Endothelial cell of umbilical vein (primary cell): ENCODE results near the gene UBE2I. TPM values are rescaled to one million over a fixed set of nuclear protein-coding genes. Genes with fewer than 3 reads are reported as not detected.

ENCODE experiments used
- BruUV-seq: library from RNA; stranded (reverse); fragments of 400-500 nt; replicated peaks from 2 replicates; lab custom pipeline; 2021; lab: Mats Ljungman, UMichigan
- CTCF ChIA-PET: fragments of 300-600, 350-600 bp; sonication (Branson Sonifier 250); formaldehyde crosslinking; loops from one replicate; lab custom pipeline; 2021; ENCODE audit warnings: antibody characterized with exemption, inconsistent platforms; lab: Charles Lee
- POLR2A ChIA-PET: fragments of 300-600, 350-600 bp; sonication (Branson Sonifier 250); formaldehyde crosslinking; loops from one replicate; lab custom pipeline; 2021; ENCODE audit warnings: antibody characterized with exemption, inconsistent platforms; lab: Charles Lee
- DNase-seq: peaks from one replicate; pipeline ENCODE4 v3.0.0-alpha.2; 2011; ENCODE audit warnings: low read depth, low spot score
- FAIRE-seq: peaks from 2 replicates; lab custom pipeline; 2011; peaks lifted over from hg19 to GRCh38; lab: Jason Lieb, UNC
- H2AFZ ChIP-seq: 2 replicates; pipeline ENCODE4 v1.6.0; 2012; ENCODE audit warnings: low read depth, low read length, control low read depth, inconsistent platforms
- H3K27ac ChIP-seq: 2 replicates; pipeline ENCODE4 v1.5.1; 2011; ENCODE audit warnings: low read depth, mild to moderate bottlenecking, control low read depth, low read length, moderate library complexity; ENCODE audit not compliant: insufficient read depth
- H3K27me3 ChIP-seq, 2 experiments: 2 replicates each; pipeline versions ENCODE4 v1.6.0 to v1.6.1; 2011; ENCODE audit warnings: low read length in 2 of 2, mixed read lengths in 1 of 2; ENCODE audit not compliant: control insufficient read depth in 2 of 2, insufficient read depth in 2 of 2
- H3K36me3 ChIP-seq, 2 experiments: 2 replicates in 1 of 2; 3 replicates in 1 of 2; pipeline ENCODE4 v1.5.1; 2011; ENCODE audit warnings: low read length in 2 of 2, mild to moderate bottlenecking in 1 of 2, moderate library complexity in 1 of 2; ENCODE audit not compliant: control insufficient read depth in 2 of 2, insufficient read depth in 2 of 2; ENCODE audit errors: extremely low read depth in 1 of 2
- H3K4me1 ChIP-seq: 3 replicates; pipeline ENCODE4 v1.5.1; 2011; ENCODE audit warnings: mild to moderate bottlenecking, low read length; ENCODE audit not compliant: control insufficient read depth, insufficient read depth; ENCODE audit errors: extremely low read depth
- H3K4me2 ChIP-seq: 2 replicates; pipeline ENCODE4 v1.6.1; 2011; ENCODE audit warnings: low read length, control low read depth, mixed read lengths; ENCODE audit not compliant: insufficient read depth
- H3K4me3 ChIP-seq, 3 experiments: fragments of 200-600 bp in 1 of 3; sonication (generic), shearing (Covaris generic) in 1 of 3; replicated peaks in 1 of 3; 2 replicates each; pipeline ENCODE4 v1.5.1; 2011 to 2016; ENCODE audit warnings: control low read depth in 3 of 3, low read length in 3 of 3, mild to moderate bottlenecking in 2 of 3, inconsistent platforms in 1 of 3, low read depth in 1 of 3, moderate library complexity in 1 of 3; ENCODE audit not compliant: insufficient read depth in 1 of 3
- H3K79me2 ChIP-seq: 2 replicates; pipeline ENCODE4 v1.6.0; 2012; ENCODE audit warnings: low read length, inconsistent platforms; ENCODE audit not compliant: control insufficient read depth, insufficient read depth
- H3K9ac ChIP-seq: replicated peaks from 2 replicates; pipeline ENCODE3; 2011; ENCODE audit warnings: low read length, control low read depth; ENCODE audit not compliant: insufficient read depth; ENCODE audit errors: extremely low read depth
- H3K9me1 ChIP-seq: replicated peaks from 3 replicates; pipeline ENCODE4 v1.6.0; 2011; ENCODE audit warnings: mild to moderate bottlenecking, low read length; ENCODE audit not compliant: control insufficient read depth, insufficient read depth; ENCODE audit errors: extremely low read depth
- H3K9me3 ChIP-seq: replicated peaks from 2 replicates; pipeline ENCODE4 v1.5.1; 2012; ENCODE audit warnings: low read length, inconsistent platforms; ENCODE audit not compliant: control insufficient read depth, insufficient read depth
- H4K20me1 ChIP-seq: replicated peaks from 2 replicates; pipeline ENCODE3; 2011; ENCODE audit warnings: mild to moderate bottlenecking, low read length; ENCODE audit not compliant: control insufficient read depth, insufficient read depth; ENCODE audit errors: extremely low read depth
- CTCF ChIP-seq, 2 donors: IDR thresholded peaks; 1 replicate in 1 of 2; 2 replicates in 1 of 2; pipeline ENCODE4 v1.5.1; 2011; ENCODE audit warnings: low read length in 2 of 2, mild to moderate bottlenecking in 2 of 2, moderate library complexity in 2 of 2, control low read depth in 1 of 2, inconsistent platforms in 1 of 2, low read depth in 1 of 2; ENCODE audit not compliant: insufficient read depth in 1 of 2; ENCODE audit errors: extremely low read depth in 1 of 2
- EZH2 ChIP-seq: IDR thresholded peaks from 2 replicates; pipeline ENCODE4 v1.6.1; 2012; ENCODE audit warnings: borderline replicate concordance, low read depth, mild to moderate bottlenecking, moderate library complexity, low read length, inconsistent platforms; ENCODE audit not compliant: severe bottlenecking
- FOS ChIP-seq: IDR thresholded peaks from 2 replicates; pipeline ENCODE4 v1.6.1; 2011; ENCODE audit warnings: mild to moderate bottlenecking, low read length, moderate library complexity, borderline replicate concordance; ENCODE audit not compliant: insufficient read depth
- GATA2 ChIP-seq: IDR thresholded peaks from 2 replicates; pipeline ENCODE4 v1.7.0; 2011; ENCODE audit warnings: low read depth, mild to moderate bottlenecking, moderate library complexity, mixed read lengths, low read length; ENCODE audit not compliant: insufficient read length, insufficient read depth
- JUN ChIP-seq: IDR thresholded peaks from 2 replicates; pipeline ENCODE4 v1.6.1; 2011; ENCODE audit warnings: borderline replicate concordance, low read depth; ENCODE audit not compliant: insufficient read length, insufficient read depth
- MAX ChIP-seq: IDR thresholded peaks from 2 replicates; pipeline ENCODE4 v1.6.1; 2011; ENCODE audit not compliant: insufficient read depth, insufficient read length
- MYC ChIP-seq: IDR thresholded peaks from one replicate; pipeline ENCODE4 v1.6.1; 2011; ENCODE audit warnings: mild to moderate bottlenecking, low read depth, low read length
- POLR2A ChIP-seq: IDR thresholded peaks from 2 replicates; pipeline ENCODE4 v1.6.1; 2012; ENCODE audit warnings: low read depth, mild to moderate bottlenecking, control low read depth, low read length
- POLR2AphosphoS5 ChIP-seq: IDR thresholded peaks from 2 replicates; pipeline ENCODE4 v1.6.1; 2012; ENCODE audit warnings: low read depth, mild to moderate bottlenecking, control low read depth, low read length, moderate library complexity; ENCODE audit not compliant: insufficient read depth
- dilution Hi-C: fragments of 300-500 bp; cut with MboI; formaldehyde crosslinking; loops from one replicate; pipeline ENCODE4 v1.15.0; 2019; ENCODE audit warnings: low sequenced_read_pairs; ENCODE audit not compliant: extremely low pct_ligation_motif_present
- intact Hi-C: fragments of 100-400 bp; cut with micrococcal nuclease; formaldehyde crosslinking; loops from one replicate; pipeline ENCODE4 v1.10.0; 2022
- polyA plus RNA-seq, 4 experiments: library from polyadenylated mRNA; depleted of rRNA in 3 of 4; stranded (reverse) in 3 of 4; unstranded in 1 of 4; fragments of >200 nt; gene quantifications; 2 replicates each; pipeline versions ENCODE4 v1.2.1 to v1.2.3, GENCODE V29; 2011 to 2012; ENCODE audit warnings: missing spikeins in 1 of 4
- total RNA-seq: library from RNA; stranded (reverse); gene quantifications from 2 replicates; pipeline ENCODE4 v1.2.3, GENCODE V29; 2021

The UBE2I gene
- total and polyA plus RNA-seq, 2 donors (not counting 3 experiments of a cell fraction or from before 2014, with no cell fraction given), result 122 to 233 TPM

- CTCF ChIA-PET, result no interaction called here
- BruUV-seq, result no TSS peak
Observed at GRCh38 chr16:1264345-1265089, 44.9 kb upstream of the UBE2I start.

More at GRCh38 chr16:1264345-1265089, 44.9 kb upstream of the UBE2I start:
- dilution Hi-C loops (no loop called here), intact Hi-C loops (no loop called here)
- H2AFZ ChIP-seq, result no peak overlapping the region
- no peaks in the 10 kb centered on the region for H3K36me3 ChIP-seq
- no peaks in the 10 kb centered on the region for H4K20me1 ChIP-seq
- no peaks in the 10 kb centered on the region for H3K79me2 ChIP-seq
- DNase-seq (no peak), FAIRE-seq (no peak)
- POLR2A ChIA-PET, result no interaction called here
- TF ChIP-seq EZH2 (no peak), MYC (no peak), MAX (no peak), CTCF (IDR thresholded peaks at IDR 0.05; ENCODE audit: extremely low read depth in 1 of 2, insufficient read depth in 1 of 2, low read depth in 1 of 2, low read length in 2 of 2) (no peak), FOS (no peak), JUN (no peak), GATA2 (no peak), POLR2A (no peak), POLR2AphosphoS5 (no peak)
- H3K9me1 ChIP-seq, result no peaks in the 10 kb centered on the region
- H3K27ac ChIP-seq, result no peak overlapping the region
- no peak overlapping the region for H3K4me3 ChIP-seq
- no peaks in the 10 kb centered on the region for H3K4me1 ChIP-seq
- no peak overlapping the region for H3K9ac ChIP-seq
- no peak overlapping the region for H3K4me2 ChIP-seq
- no peaks in the 10 kb centered on the region for H3K9me3 ChIP-seq
- peaks cover 16 to 19% of the 10 kb centered on the region in 2 experiments for H3K27me3 ChIP-seq
